ENCODE data around the gene C10orf95. TPM values are rescaled to one million over a fixed set of nuclear protein-coding genes. Genes with fewer than 3 reads are reported as not detected.

The C10orf95 gene
- total and polyA plus RNA-seq, 2 donors (not counting 3 experiments of a cell fraction or from before 2014, with no cell fraction given), result 0.08 TPM; not detected in 1

DNA sequence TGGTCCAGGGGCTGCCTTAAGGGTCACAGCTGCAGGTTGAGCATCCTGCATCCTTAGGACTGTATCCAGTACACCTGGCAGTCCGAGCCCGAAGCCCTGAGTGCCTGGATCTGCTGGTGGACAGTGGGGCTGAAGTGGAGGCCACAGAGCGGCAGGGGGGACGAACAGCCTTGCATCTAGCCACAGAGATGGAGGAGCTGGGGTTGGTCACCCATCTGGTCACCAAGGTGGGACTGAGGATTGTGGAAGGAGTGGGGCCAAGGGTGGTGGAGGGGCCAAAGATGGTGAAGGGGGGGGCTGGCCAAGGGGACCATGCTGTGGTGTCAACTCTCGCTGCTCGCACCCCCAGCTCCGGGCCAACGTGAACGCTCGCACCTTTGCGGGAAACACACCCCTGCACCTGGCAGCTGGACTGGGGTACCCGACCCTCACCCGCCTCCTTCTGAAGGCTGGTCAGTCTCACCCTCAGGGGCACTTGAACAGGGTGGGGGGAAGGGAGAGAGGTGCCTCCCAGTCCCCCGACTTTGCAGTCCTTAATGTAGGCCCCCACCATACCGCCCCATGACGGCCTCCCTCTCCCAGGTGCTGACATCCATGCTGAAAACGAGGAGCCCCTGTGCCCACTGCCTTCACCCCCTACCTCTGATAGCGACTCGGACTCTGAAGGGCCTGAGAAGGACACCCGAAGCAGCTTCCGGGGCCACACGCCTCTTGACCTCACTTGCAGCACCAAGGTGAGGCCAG lies 50.6 kb downstream of the C10orf95 start:
- dilution Hi-C loops (cut with MboI; ENCODE audit: extremely low pct_ligation_motif_present, low sequenced_read_pairs) (no loop called here), intact Hi-C loops (cut with micrococcal nuclease) (no loop called here)
- no peaks in the 10 kb centered on the region for H3K9me3 ChIP-seq (replicated peaks; ENCODE audit: control insufficient read depth, insufficient read depth, low read length)
- peaks cover 0 to 32% of the 10 kb centered on the region in 2 experiments for H3K36me3 ChIP-seq (ENCODE audit: control insufficient read depth in 2 of 2, extremely low read depth in 1 of 2, insufficient read depth in 2 of 2, low read length in 2 of 2)
- H3K9me1 ChIP-seq (replicated peaks; ENCODE audit: control insufficient read depth, extremely low read depth, insufficient read depth, low read length), result no peaks in the 10 kb centered on the region
- no peaks in the 10 kb centered on the region for H3K27me3 ChIP-seq (ENCODE audit: control insufficient read depth in 2 of 2, insufficient read depth in 2 of 2, low read length in 2 of 2)
- FAIRE-seq, result no peak
- ChIA-PET CTCF (interaction anchor here (1.0 to 9.2 kb wide), 5 partner anchors 13 to 183 kb away, joined by 3 to 168 read pairs (median 4); no protein-coding TSS in a partner anchor), POLR2A (no interaction called here)
- no peaks in the 10 kb centered on the region for H4K20me1 ChIP-seq (replicated peaks; ENCODE audit: control insufficient read depth, extremely low read depth, insufficient read depth, low read length)
- H3K4me3 ChIP-seq (replicated peaks in 1 of 3; ENCODE audit: insufficient read depth in 1 of 3, low read depth in 1 of 3, low read length in 3 of 3), result no peak overlapping the region
- no peak overlapping the region for H2AFZ ChIP-seq (ENCODE audit: low read depth, low read length)
- no TSS peak for BruUV-seq (replicated peaks)
- peaks cover 10% of the 10 kb centered on the region for H3K4me1 ChIP-seq (ENCODE audit: control insufficient read depth, extremely low read depth, insufficient read depth, low read length)
- no peak overlapping the region for H3K9ac ChIP-seq (replicated peaks; ENCODE audit: extremely low read depth, insufficient read depth, low read length)
- H3K27ac ChIP-seq (ENCODE audit: insufficient read depth, low read depth, low read length), result no peak overlapping the region
- H3K79me2 ChIP-seq (ENCODE audit: control insufficient read depth, insufficient read depth, low read length), result no peaks in the 10 kb centered on the region
- TF ChIP-seq, protein P1, sequence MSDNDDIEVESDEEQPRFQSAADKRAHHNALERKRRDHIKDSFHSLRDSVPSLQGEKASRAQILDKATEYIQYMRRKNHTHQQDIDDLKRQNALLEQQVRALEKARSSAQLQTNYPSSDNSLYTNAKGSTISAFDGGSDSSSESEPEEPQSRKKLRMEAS (IDR thresholded peaks at IDR 0.05; ENCODE audit: insufficient read depth, insufficient read length), result no peak
- TF ChIP-seq GATA2 (IDR thresholded peaks at IDR 0.05; ENCODE audit: insufficient read depth, insufficient read length, low read depth, low read length), result no peak
- TF ChIP-seq FOS (IDR thresholded peaks at IDR 0.05; ENCODE audit: borderline replicate concordance, insufficient read depth, low read length), result no peak
- no peak for TF ChIP-seq EZH2 (IDR thresholded peaks at IDR 0.05; ENCODE audit: borderline replicate concordance, low read depth, low read length, severe bottlenecking)
- no peak overlapping the region for H3K4me2 ChIP-seq (ENCODE audit: insufficient read depth, low read length)
- no peak for DNase-seq (ENCODE audit: low read depth, low spot score)

DNA sequence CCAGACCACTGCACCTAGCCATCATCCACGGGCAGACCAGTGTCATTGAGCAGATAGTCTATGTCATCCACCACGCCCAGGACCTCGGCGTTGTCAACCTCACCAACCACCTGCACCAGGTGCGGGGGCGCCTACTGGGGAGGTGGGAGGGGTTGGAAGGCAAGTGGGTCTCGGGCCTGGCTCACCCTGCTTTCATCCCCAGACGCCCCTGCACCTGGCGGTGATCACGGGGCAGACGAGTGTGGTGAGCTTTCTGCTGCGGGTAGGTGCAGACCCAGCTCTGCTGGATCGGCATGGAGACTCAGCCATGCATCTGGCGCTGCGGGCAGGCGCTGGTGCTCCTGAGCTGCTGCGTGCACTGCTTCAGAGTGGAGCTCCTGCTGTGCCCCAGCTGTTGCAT lies 51.3 kb downstream of the C10orf95 start:
- no peaks in the 10 kb centered on the region for H4K20me1 ChIP-seq (replicated peaks; ENCODE audit: control insufficient read depth, extremely low read depth, insufficient read depth, low read length)
- peaks cover 10% of the 10 kb centered on the region for H3K4me1 ChIP-seq (ENCODE audit: control insufficient read depth, extremely low read depth, insufficient read depth, low read length)
- H3K27ac ChIP-seq (ENCODE audit: insufficient read depth, low read depth, low read length), result no peak overlapping the region
- no peak overlapping the region for H2AFZ ChIP-seq (ENCODE audit: low read depth, low read length)
- no peak overlapping the region for H3K4me3 ChIP-seq (replicated peaks in 1 of 3; ENCODE audit: insufficient read depth in 1 of 3, low read depth in 1 of 3, low read length in 3 of 3)
- no peak overlapping the region for H3K9ac ChIP-seq (replicated peaks; ENCODE audit: extremely low read depth, insufficient read depth, low read length)
- DNase-seq (ENCODE audit: low read depth, low spot score) (no peak), FAIRE-seq (no peak)
- POLR2A ChIA-PET, result interaction anchor here (1.0 kb wide), 1 partner anchor 14 kb away, joined by 3 read pairs; no protein-coding TSS in a partner anchor
- no peaks in the 10 kb centered on the region for H3K9me3 ChIP-seq (replicated peaks; ENCODE audit: control insufficient read depth, insufficient read depth, low read length)
- BruUV-seq (replicated peaks), result no TSS peak
- no peaks in the 10 kb centered on the region for H3K9me1 ChIP-seq (replicated peaks; ENCODE audit: control insufficient read depth, extremely low read depth, insufficient read depth, low read length)
- no peak overlapping the region for H3K4me2 ChIP-seq (ENCODE audit: insufficient read depth, low read length)
- H3K27me3 ChIP-seq (ENCODE audit: control insufficient read depth in 2 of 2, insufficient read depth in 2 of 2, low read length in 2 of 2), result no peaks in the 10 kb centered on the region
- CTCF ChIA-PET, result interaction anchor here (1.0 to 9.2 kb wide), 16 partner anchors 12 to 233 kb away, joined by 3 to 168 read pairs (median 4); partner anchors contain the start of genes CUEDC2 and FBXL15
- intact Hi-C loops (cut with micrococcal nuclease), result no loop called here
- dilution Hi-C loops (cut with MboI; ENCODE audit: extremely low pct_ligation_motif_present, low sequenced_read_pairs), result no loop called here
- H3K79me2 ChIP-seq (ENCODE audit: control insufficient read depth, insufficient read depth, low read length), result no peaks in the 10 kb centered on the region
- TF ChIP-seq GATA2 (IDR thresholded peaks at IDR 0.05; ENCODE audit: insufficient read depth, insufficient read length, low read depth, low read length), result no peak
- TF ChIP-seq FOS (IDR thresholded peaks at IDR 0.05; ENCODE audit: borderline replicate concordance, insufficient read depth, low read length), result no peak
- no peak for TF ChIP-seq POLR2A (IDR thresholded peaks at IDR 0.05; ENCODE audit: low read depth, low read length)
- TF ChIP-seq MYC (IDR thresholded peaks at IDR 0.05; ENCODE audit: low read depth, low read length), result no peak
- TF ChIP-seq POLR2AphosphoS5 (IDR thresholded peaks at IDR 0.05; ENCODE audit: insufficient read depth, low read depth, low read length), result no peak
- TF ChIP-seq, protein P2, sequence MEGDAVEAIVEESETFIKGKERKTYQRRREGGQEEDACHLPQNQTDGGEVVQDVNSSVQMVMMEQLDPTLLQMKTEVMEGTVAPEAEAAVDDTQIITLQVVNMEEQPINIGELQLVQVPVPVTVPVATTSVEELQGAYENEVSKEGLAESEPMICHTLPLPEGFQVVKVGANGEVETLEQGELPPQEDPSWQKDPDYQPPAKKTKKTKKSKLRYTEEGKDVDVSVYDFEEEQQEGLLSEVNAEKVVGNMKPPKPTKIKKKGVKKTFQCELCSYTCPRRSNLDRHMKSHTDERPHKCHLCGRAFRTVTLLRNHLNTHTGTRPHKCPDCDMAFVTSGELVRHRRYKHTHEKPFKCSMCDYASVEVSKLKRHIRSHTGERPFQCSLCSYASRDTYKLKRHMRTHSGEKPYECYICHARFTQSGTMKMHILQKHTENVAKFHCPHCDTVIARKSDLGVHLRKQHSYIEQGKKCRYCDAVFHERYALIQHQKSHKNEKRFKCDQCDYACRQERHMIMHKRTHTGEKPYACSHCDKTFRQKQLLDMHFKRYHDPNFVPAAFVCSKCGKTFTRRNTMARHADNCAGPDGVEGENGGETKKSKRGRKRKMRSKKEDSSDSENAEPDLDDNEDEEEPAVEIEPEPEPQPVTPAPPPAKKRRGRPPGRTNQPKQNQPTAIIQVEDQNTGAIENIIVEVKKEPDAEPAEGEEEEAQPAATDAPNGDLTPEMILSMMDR (IDR thresholded peaks at IDR 0.05; ENCODE audit: extremely low read depth in 1 of 2, insufficient read depth in 1 of 2, low read depth in 1 of 2, low read length in 2 of 2), result no peak
- no peak for TF ChIP-seq JUN (IDR thresholded peaks at IDR 0.05; ENCODE audit: borderline replicate concordance, insufficient read depth, insufficient read length, low read depth)
- TF ChIP-seq EZH2 (IDR thresholded peaks at IDR 0.05; ENCODE audit: borderline replicate concordance, low read depth, low read length, severe bottlenecking), result no peak
- peaks cover 0 to 32% of the 10 kb centered on the region in 2 experiments for H3K36me3 ChIP-seq (ENCODE audit: control insufficient read depth in 2 of 2, extremely low read depth in 1 of 2, insufficient read depth in 2 of 2, low read length in 2 of 2)
